OCI-LY7 (cell line): ENCODE measurements around the gene CPNE2. TPM values are rescaled to one million over a fixed set of nuclear protein-coding genes. Genes with fewer than 3 reads are reported as not detected.

Experiments
- BruUV-seq: library from RNA; stranded (reverse); fragments of 400-500 nt; replicated peaks from 2 replicates; lab custom pipeline; 2021; lab: Mats Ljungman, UMichigan
- CTCF ChIA-PET: fragments of 300-600 bp; sonication (Branson Sonifier 250); formaldehyde crosslinking; loops from one replicate; lab custom pipeline; 2022; ENCODE audit warnings: antibody characterized with exemption; ENCODE audit not compliant: unreplicated experiment; lab: Charles Lee
- POLR2A ChIA-PET: fragments of 300-600 bp; sonication (Branson Sonifier 250); formaldehyde crosslinking; loops from one replicate; lab custom pipeline; 2022; ENCODE audit warnings: antibody characterized with exemption; lab: Charles Lee
- DNase-seq: peaks from one replicate; pipeline ENCODE4 v3.0.0-alpha.2; 2015; ENCODE audit warnings: low spot score
- H2AFZ ChIP-seq: fragments of 200-600 bp; sonication (generic), shearing (Covaris generic); 2 replicates; pipeline ENCODE4 v1.6.1; 2014; ENCODE audit warnings: mild to moderate bottlenecking, antibody characterized with exemption, low read length, moderate library complexity
- H3K27ac ChIP-seq: fragments of 200-600 bp; sonication (generic); 2 replicates; pipeline ENCODE4 v1.5.1; 2014; ENCODE audit warnings: mixed run types, low read depth, mild to moderate bottlenecking, moderate library complexity, low read length, inconsistent platforms; ENCODE audit not compliant: poor library complexity, severe bottlenecking
- H3K36me3 ChIP-seq: fragments of 200-600 bp; sonication (generic); 2 replicates; pipeline ENCODE4 v1.6.1; 2014; ENCODE audit warnings: mild to moderate bottlenecking, antibody characterized with exemption, low read length, moderate library complexity, mixed read lengths; ENCODE audit not compliant: insufficient read depth
- H3K4me1 ChIP-seq: fragments of 200-600 bp; sonication (generic); 2 replicates; pipeline ENCODE4 v1.5.1; 2014; ENCODE audit warnings: mild to moderate bottlenecking, low read length; ENCODE audit not compliant: insufficient read depth, poor library complexity, severe bottlenecking
- H3K4me2 ChIP-seq: fragments of 200-600 bp; sonication (generic); 2 replicates; pipeline ENCODE4 v1.6.1; 2014; ENCODE audit warnings: mild to moderate bottlenecking, low read length
- H3K4me3 ChIP-seq: fragments of 200-600 bp; sonication (generic); 2 replicates; pipeline ENCODE4 v1.5.1; 2014; ENCODE audit warnings: mild to moderate bottlenecking, low read depth, low read length; ENCODE audit not compliant: poor library complexity, severe bottlenecking
- H3K79me2 ChIP-seq: fragments of 200-600 bp; sonication (generic); 2 replicates; pipeline ENCODE4 v1.6.1; 2016; ENCODE audit warnings: low read depth, mild to moderate bottlenecking, low read length, moderate library complexity, mixed read lengths; ENCODE audit not compliant: insufficient read depth
- H3K9me2 ChIP-seq: fragments of 200-600 bp; sonication (generic); 2 replicates; pipeline ENCODE4 v1.6.1; 2016; ENCODE audit warnings: mild to moderate bottlenecking, low read length, mixed read lengths; ENCODE audit not compliant: insufficient read depth
- H3K9me3 ChIP-seq: fragments of 200-600 bp; sonication (generic); 2 replicates; pipeline ENCODE4 v1.6.1; 2014; ENCODE audit warnings: mild to moderate bottlenecking, mixed run types, low read length, mixed read lengths
- H4K20me1 ChIP-seq: fragments of 200-600 bp; sonication (generic); 2 replicates; pipeline ENCODE4 v1.6.1; 2014; ENCODE audit warnings: mild to moderate bottlenecking, antibody characterized with exemption, low read length, moderate library complexity, mixed read lengths; ENCODE audit not compliant: insufficient read depth
- CTCF ChIP-seq: fragments of 200-600 bp; sonication (generic); conservative IDR thresholded peaks from 2 replicates; pipeline ENCODE4 v1.5.1; 2014; ENCODE audit warnings: mild to moderate bottlenecking, antibody characterized with exemption, low read length, moderate library complexity, mixed read lengths
- EZH2phosphoT487 ChIP-seq: fragments of 200-600 bp; sonication (generic); IDR thresholded peaks from 2 replicates; pipeline ENCODE4 v1.6.1; 2018; ENCODE audit warnings: low read depth, borderline replicate concordance, mild to moderate bottlenecking, mixed run types, antibody characterized with exemption, low read length, moderate library complexity, mixed read lengths
- intact Hi-C: fragments of 100-400 bp; cut with micrococcal nuclease; formaldehyde crosslinking; loops from one replicate; pipeline ENCODE4 v1.10.0; 2022; ENCODE audit not compliant: unreplicated experiment
- total RNA-seq, 2 experiments: library from RNA; depleted of rRNA in 1 of 2; stranded (reverse); fragments of >200 nt in 1 of 2; shearing (Covaris generic) in 1 of 2; gene quantifications; 2 replicates each; pipeline ENCODE4 v1.2.3, GENCODE V29; 2014 to 2022

CPNE2 gene
- total RNA-seq, 2 experiments from 2014 or later = 14.4 to 44.7 TPM

- no peaks in the 10 kb centered on the region for H4K20me1 ChIP-seq
- peaks cover 72% of the 10 kb centered on the region for H3K79me2 ChIP-seq
- H3K36me3 ChIP-seq = peaks cover 10% of the 10 kb centered on the region
- H3K4me1 ChIP-seq = peaks cover 7% of the 10 kb centered on the region
- no peak overlapping the region for H2AFZ ChIP-seq
- intact Hi-C loops = no loop called here
- no peak overlapping the region for H3K4me3 ChIP-seq
- ChIA-PET CTCF (no interaction called here), POLR2A (interaction anchor here (0.5 to 1.6 kb wide), 6 partner anchors 15 to 416 kb away, joined by 3 read pairs; partner anchors contain the start of gene ARL2BP)
- no peaks in the 10 kb centered on the region for H3K9me2 ChIP-seq
- no peak overlapping the region for H3K27ac ChIP-seq
- no peak for DNase-seq
- no peaks in the 10 kb centered on the region for H3K9me3 ChIP-seq
- no peak overlapping the region for H3K4me2 ChIP-seq
- TF ChIP-seq EZH2phosphoT487 (no peak), CTCF (no peak)
- BruUV-seq = no TSS peak
These were observed 97.8 kb downstream of the CPNE2 start for GRCh38 chr16:57190136-57190535.

DNA sequence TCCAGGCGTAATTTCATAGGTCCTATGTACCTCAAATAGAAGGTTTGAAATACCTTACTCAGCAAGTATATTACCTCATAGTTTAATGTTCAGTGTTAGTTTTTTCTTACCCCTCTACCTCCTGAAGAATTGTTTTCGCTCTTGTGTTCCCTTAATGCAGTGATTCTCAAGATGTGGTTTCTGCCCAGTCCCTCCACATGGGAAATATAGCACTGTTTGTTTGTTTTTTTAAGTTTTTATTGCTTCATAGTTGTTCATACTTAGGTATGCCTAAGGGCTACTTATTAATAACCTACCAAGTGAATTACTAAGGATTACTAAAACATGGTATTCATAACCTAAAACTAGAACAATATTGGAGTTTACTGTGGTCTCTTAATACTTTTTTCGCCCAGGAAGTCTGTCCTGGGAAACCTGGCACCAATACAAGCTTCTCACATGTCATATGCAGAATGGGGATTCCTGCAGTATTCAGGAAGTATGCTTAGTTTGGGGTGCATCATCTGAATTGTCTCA, 98.7 kb downstream of the CPNE2 start:
- ChIA-PET CTCF (no interaction called here), POLR2A (interaction anchor here (0.6 to 1.6 kb wide), 4 partner anchors 16 to 417 kb away, joined by 3 read pairs; partner anchors contain the start of gene ARL2BP)
- H3K4me2 ChIP-seq = no peak overlapping the region

More for the DNA sequence above, 98.7 kb downstream of the CPNE2 start:
- Histone ChIP-seq H3K79me2 (peaks cover 69% of the 10 kb centered on the region), H3K9me3 (no peaks in the 10 kb centered on the region), H2AFZ (no peak overlapping the region), H4K20me1 (no peaks in the 10 kb centered on the region), H3K4me1 (peaks cover 7% of the 10 kb centered on the region), H3K27ac (no peak overlapping the region), H3K4me3 (no peak overlapping the region), H3K9me2 (no peaks in the 10 kb centered on the region), H3K36me3 (peaks cover 10% of the 10 kb centered on the region)
- TF ChIP-seq CTCF = no peak
- no peak for TF ChIP-seq EZH2phosphoT487
- intact Hi-C loops = no loop called here
- DNase-seq = no peak
- BruUV-seq = TSS peak; percentile 12
